Heart right ventricle (tissue), 16 donors: ENCODE measurements around the gene UTF1. TPM values are rescaled to one million over a fixed set of nuclear protein-coding genes. Genes with fewer than 3 reads are reported as not detected.

Experiments
- ATAC-seq, 8 donors: fragments of 200-7000 bp; cut with Tn5 transposase; one replicate each; pipeline ENCODE4 v1.9.1; 2020; ENCODE audit warnings: mild to moderate bottlenecking in 8 of 8, moderate library complexity in 8 of 8, moderate number of reproducible peaks in 1 of 8
- DNase-seq, 2 donors: peaks; one replicate each; pipeline ENCODE4 v3.0.0-alpha.2; 2020
- H3K27ac ChIP-seq, 10 donors: fragments of 200-600 bp; sonication (generic) in 2 of 10; one replicate each; pipeline versions ENCODE4 v1.5.0 to v1.8.0; 2020 to 2022; ENCODE audit warnings: mild to moderate bottlenecking in 3 of 10
- H3K27me3 ChIP-seq, 7 donors: fragments of 200-600 bp; one replicate each; pipeline ENCODE4 v1.8.0; 2021 to 2022; ENCODE audit warnings: mild to moderate bottlenecking in 2 of 7
- H3K36me3 ChIP-seq, 9 donors: fragments of 200-600 bp; sonication (generic) in 1 of 9; one replicate each; pipeline versions ENCODE4 v1.5.0 to v1.8.0; 2020 to 2022; ENCODE audit warnings: mild to moderate bottlenecking in 2 of 9
- H3K4me1 ChIP-seq, 9 donors: fragments of 200-600 bp; sonication (generic) in 1 of 9; one replicate each; pipeline versions ENCODE4 v1.5.0 to v1.8.0; 2020 to 2022; ENCODE audit warnings: mild to moderate bottlenecking in 4 of 9
- H3K4me3 ChIP-seq, 10 donors: fragments of 200-600 bp; sonication (generic) in 2 of 10; one replicate each; pipeline versions ENCODE4 v1.5.0 to v1.8.0; 2020 to 2022; ENCODE audit warnings: mild to moderate bottlenecking in 7 of 10, moderate library complexity in 2 of 10
- H3K9me3 ChIP-seq, 11 donors: fragments of 200-600 bp in 10 of 11; sonication (generic) in 2 of 11; one replicate each; pipeline versions ENCODE4 v1.5.0 to v1.8.0; 2013 to 2022; ENCODE audit warnings: mild to moderate bottlenecking in 2 of 11, control low read depth in 1 of 11, moderate library complexity in 1 of 11
- CTCF ChIP-seq, 9 donors: fragments of 200-600 bp; sonication (generic) in 2 of 9; IDR thresholded peaks; one replicate each; pipeline versions ENCODE4 v1.5.0 to v1.8.0; 2021 to 2022; ENCODE audit warnings: antibody characterized with exemption in 9 of 9, mild to moderate bottlenecking in 5 of 9, moderate library complexity in 1 of 9
- WGBS, 2 donors: extraction: QIAGEN DNeasy Blood & Tissue Kit; methylation state at CpG; one replicate each; pipeline ENCODE4 v1.1.7; 2013; ENCODE audit warnings: inconsistent platforms in 1 of 2; 5-methylcytosine and 5-hydroxymethylcytosine counted together
- intact Hi-C, 10 donors: fragments of 100-400 bp; cut with DNase I; formaldehyde crosslinking; loops; one replicate each; pipeline versions ENCODE4 v1.11.1 to v1.14.2; 2022
- polyA plus RNA-seq, 2 donors: library from polyadenylated mRNA; stranded (reverse); fragments of 200-250 nt; gene quantifications; one replicate each; pipeline ENCODE4 v1.2.3, GENCODE V29; 2013
- total RNA-seq, 10 donors: library from RNA; stranded (reverse); fragmentation: NEBNext Ultra II Directional in 3 of 10; extraction: Animal tissue kit (Norgen Biotek cat#: 25700) in 3 of 10; gene quantifications; one replicate each; pipeline versions ENCODE4 v1.2.1 to v1.2.4, GENCODE V29; 2021 to 2023
- donor health status: Arrhythmogenic right ventricular cardiomyopathy.
- donor health status: ischemic (EF 13 %, LVEDD 7.1; RV severe dilation, severe dysfunction).
- donor health status: healthy with polysubstance abuse.
- donor health status: DM: no; HTN: yes; CAD: no.
- donor health status: DM: no; HTN: no; CAD: no.
- donor health status: ischemic (EF 25% LVEDD 6.9; RV normal size, moderate dysfunction).
- donor health status: ischemic (EF 25% LVEDD 5.7; RV mildly dilated, moderate dysfunction).
- donor health status: healthy.
- donor health status: DM: yes; HTN: yes; CAD: no.
- donor health status: Ischemic cardiomyopathy.
- donor health status: ischemic (EF 35%, LVEDD 5.7; RV mildly dilated, moderate dysfunction).
- donor health status: nonischemic (EF 11% LVEDD 7.7; RV severe dilation, severe dysfunction).
- donor health status: DM: yes; HTN: yes; CAD: no.
- donor health status: PGD.
- donor health status: ischemic (EF 29% LVEDD 5.4; RV normal size, mild dysfunction).
- donor health status: nonischemic (EF 23%, LVEDD 6.1; RV moderate dilation, normal function).

Gene UTF1
- total and polyA plus RNA-seq, 12 donors = not detected

- H3K36me3 ChIP-seq = no peaks in the 10 kb centered on the region
- 73 to 76% methylated on average over 27 of the region's 27 CpGs for WGBS, 2 donors
- TF ChIP-seq CTCF (IDR thresholded peaks at IDR 0.05) = no peak
- DNase-seq (no peak), ATAC-seq (no peak)
- intact Hi-C loops = no loop called here
- H3K27ac ChIP-seq = no peak overlapping the region
- H3K27me3 ChIP-seq = peaks cover 12 to 97% (median 96%) of the 10 kb centered on the region in 7 donors
- H3K4me3 ChIP-seq = no peak overlapping the region
- H3K9me3 ChIP-seq = no peaks in the 10 kb centered on the region
- peaks cover 0 to 13% (median 2%) of the 10 kb centered on the region in 9 donors for H3K4me1 ChIP-seq
Measured at GRCh38 chr10:133242611-133243356, 12.8 kb downstream of the UTF1 start.

- Histone ChIP-seq H3K27me3 (peaks cover 8 to 97% (median 95%) of the 10 kb centered on the region in 7 donors), H3K36me3 (no peaks in the 10 kb centered on the region), H3K9me3 (no peaks in the 10 kb centered on the region), H3K4me1 (peaks cover 0 to 13% (median 0%) of the 10 kb centered on the region in 9 donors), H3K4me3 (no peak overlapping the region), H3K27ac (no peak overlapping the region)
- ATAC-seq = no peak
- no peak for DNase-seq
- intact Hi-C loops = no loop called here
- TF ChIP-seq CTCF (IDR thresholded peaks at IDR 0.05) = no peak
- 63 to 67% methylated on average over 14 of the region's 14 CpGs for WGBS, 2 donors
Measured at GRCh38 chr10:133243593-133243992, 13.6 kb downstream of the UTF1 start.

- Histone ChIP-seq H3K27ac (no peak overlapping the region), H3K27me3 (peaks cover 8 to 96% (median 79%) of the 10 kb centered on the region in 7 donors), H3K4me3 (no peak overlapping the region), H3K4me1 (peaks cover 0 to 13% (median 0%) of the 10 kb centered on the region in 9 donors), H3K9me3 (no peaks in the 10 kb centered on the region), H3K36me3 (no peaks in the 10 kb centered on the region)
- no peak for TF ChIP-seq CTCF (IDR thresholded peaks at IDR 0.05)
- ATAC-seq = no peak
- DNase-seq = no peak
- intact Hi-C loops = no loop called here
- WGBS, 2 donors = 38 to 39% methylated on average over 33 of the region's 33 CpGs
Measured at GRCh38 chr10:133245439-133246235, 15.6 kb downstream of the UTF1 start.

GRCh38 chr10:133246236-133246626 is 16.2 kb downstream of the UTF1 start:
- peaks cover 0 to 8% (median 0%) of the 10 kb centered on the region in 9 donors for H3K4me1 ChIP-seq
- ATAC-seq (no peak), DNase-seq (no peak)
- 45 to 57% methylated on average over 12 of the region's 12 CpGs for WGBS, 2 donors
- no peak for TF ChIP-seq CTCF (IDR thresholded peaks at IDR 0.05)
- H3K4me3 ChIP-seq = no peak overlapping the region
- no peaks in the 10 kb centered on the region for H3K9me3 ChIP-seq
- intact Hi-C loops = no loop called here
- H3K27ac ChIP-seq = no peak overlapping the region
- H3K36me3 ChIP-seq = no peaks in the 10 kb centered on the region
- peaks cover 8 to 92% (median 73%) of the 10 kb centered on the region in 7 donors for H3K27me3 ChIP-seq
